Peyer's patch (tissue), 4 donors: ENCODE measurements around the gene MT1B.

ENCODE experiments used
- POLR2A ChIP-seq, 2 donors: fragments of 450-650 bp; IDR thresholded peaks; one replicate each; pipeline ENCODE4 v1.5.1; 2017; ENCODE audit warnings: antibody characterized with exemption in 2 of 2, mild to moderate bottlenecking in 2 of 2, moderate library complexity in 2 of 2
- TF ChIP-seq, protein P1 (sequence below), 6 experiments: fragments of 450-650 bp in 4 of 6; fragments of 200-600 bp in 2 of 6; sonication (generic) in 1 of 6; IDR thresholded peaks; one replicate each; pipeline ENCODE4 v1.5.1; 2017 to 2019; ENCODE audit warnings: antibody characterized with exemption in 6 of 6, mild to moderate bottlenecking in 3 of 6, moderate library complexity in 1 of 6

DNA sequence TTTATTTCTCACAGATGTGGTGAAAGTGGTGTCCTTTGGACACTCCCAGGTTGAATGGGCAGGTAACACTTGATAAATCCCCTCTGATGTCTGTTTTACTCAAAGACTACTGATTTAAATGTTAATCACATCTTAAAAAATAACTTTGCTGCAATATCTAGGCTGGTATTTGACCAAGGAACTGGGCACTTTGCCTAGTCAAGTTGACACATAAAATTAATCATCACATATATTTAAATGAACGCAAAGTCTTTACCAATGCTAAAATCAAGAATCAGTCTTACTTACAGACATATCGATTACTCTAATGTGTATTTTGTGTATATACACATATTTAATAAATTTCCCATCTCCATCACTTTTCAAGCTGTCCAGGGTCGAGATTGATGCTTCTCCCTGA is 36.3 kb upstream of the MT1B start:
- TF ChIP-seq, protein P1, sequence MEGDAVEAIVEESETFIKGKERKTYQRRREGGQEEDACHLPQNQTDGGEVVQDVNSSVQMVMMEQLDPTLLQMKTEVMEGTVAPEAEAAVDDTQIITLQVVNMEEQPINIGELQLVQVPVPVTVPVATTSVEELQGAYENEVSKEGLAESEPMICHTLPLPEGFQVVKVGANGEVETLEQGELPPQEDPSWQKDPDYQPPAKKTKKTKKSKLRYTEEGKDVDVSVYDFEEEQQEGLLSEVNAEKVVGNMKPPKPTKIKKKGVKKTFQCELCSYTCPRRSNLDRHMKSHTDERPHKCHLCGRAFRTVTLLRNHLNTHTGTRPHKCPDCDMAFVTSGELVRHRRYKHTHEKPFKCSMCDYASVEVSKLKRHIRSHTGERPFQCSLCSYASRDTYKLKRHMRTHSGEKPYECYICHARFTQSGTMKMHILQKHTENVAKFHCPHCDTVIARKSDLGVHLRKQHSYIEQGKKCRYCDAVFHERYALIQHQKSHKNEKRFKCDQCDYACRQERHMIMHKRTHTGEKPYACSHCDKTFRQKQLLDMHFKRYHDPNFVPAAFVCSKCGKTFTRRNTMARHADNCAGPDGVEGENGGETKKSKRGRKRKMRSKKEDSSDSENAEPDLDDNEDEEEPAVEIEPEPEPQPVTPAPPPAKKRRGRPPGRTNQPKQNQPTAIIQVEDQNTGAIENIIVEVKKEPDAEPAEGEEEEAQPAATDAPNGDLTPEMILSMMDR (IDR thresholded peaks at IDR 0.05) = no peak
- TF ChIP-seq POLR2A (IDR thresholded peaks at IDR 0.05) = no peak
